Keratinocyte (primary cell): ENCODE results near the gene GZMB. TPM values are rescaled to one million over a fixed set of nuclear protein-coding genes. Genes with fewer than 3 reads are reported as not detected.

Source experiments
- DNase-seq: peaks from one replicate; pipeline ENCODE4 v3.0.0-alpha.2; 2011; ENCODE audit warnings: low read depth, missing footprints, low spot score
- FAIRE-seq: peaks from 2 replicates; lab custom pipeline; 2011; peaks lifted over from hg19 to GRCh38; lab: Jason Lieb, UNC
- H2AFZ ChIP-seq: 2 replicates; pipeline ENCODE4 v1.6.0; 2012; ENCODE audit warnings: low read length, control low read depth, inconsistent platforms; ENCODE audit not compliant: control insufficient read depth
- H3K27ac ChIP-seq: 2 replicates; pipeline ENCODE4 v1.5.1; 2011; ENCODE audit warnings: low read length; ENCODE audit not compliant: control insufficient read depth, insufficient read depth
- H3K27me3 ChIP-seq: 3 replicates; pipeline ENCODE4 v1.6.0; 2011; ENCODE audit warnings: low read length; ENCODE audit not compliant: control insufficient read depth, insufficient read depth; ENCODE audit errors: extremely low read depth
- H3K36me3 ChIP-seq, 2 experiments: 2 replicates in 1 of 2; 3 replicates in 1 of 2; pipeline ENCODE4 v1.5.1; 2011; ENCODE audit warnings: low read length in 2 of 2, mild to moderate bottlenecking in 1 of 2; ENCODE audit not compliant: control insufficient read depth in 2 of 2, insufficient read depth in 2 of 2; ENCODE audit errors: extremely low read depth in 1 of 2
- H3K4me1 ChIP-seq: 3 replicates; pipeline ENCODE4 v1.5.1; 2011; ENCODE audit warnings: low read length; ENCODE audit not compliant: control insufficient read depth, insufficient read depth; ENCODE audit errors: extremely low read depth
- H3K4me2 ChIP-seq: 3 replicates; pipeline ENCODE4 v1.6.0; 2011; ENCODE audit warnings: low read depth, low read length; ENCODE audit not compliant: control insufficient read depth, insufficient read depth; ENCODE audit errors: extremely low read depth
- H3K4me3 ChIP-seq, 3 experiments: fragments of 200-600 bp in 1 of 3; sonication (generic) in 1 of 3; 2 replicates in 2 of 3; 3 replicates in 1 of 3; pipeline ENCODE4 v1.5.1; 2011 to 2016; ENCODE audit warnings: low read length in 3 of 3, mild to moderate bottlenecking in 3 of 3, control low read depth in 2 of 3, inconsistent platforms in 1 of 3, low read depth in 1 of 3, mixed read lengths in 1 of 3, mixed run types in 1 of 3, moderate library complexity in 1 of 3; ENCODE audit not compliant: control insufficient read depth in 2 of 3, insufficient read depth in 2 of 3; ENCODE audit errors: extremely low read depth in 1 of 3
- H3K79me2 ChIP-seq: 2 replicates; pipeline ENCODE4 v1.6.0; 2012; ENCODE audit warnings: low read length; ENCODE audit not compliant: control insufficient read depth, insufficient read depth
- H3K9ac ChIP-seq: 3 replicates; pipeline ENCODE4 v1.6.0; 2011; ENCODE audit warnings: low read length; ENCODE audit not compliant: control insufficient read depth, insufficient read depth; ENCODE audit errors: extremely low read depth
- H3K9me1 ChIP-seq: 3 replicates; pipeline ENCODE4 v1.6.0; 2011; ENCODE audit warnings: low read length; ENCODE audit not compliant: control insufficient read depth, insufficient read depth; ENCODE audit errors: extremely low read depth
- H3K9me3 ChIP-seq: 2 replicates; pipeline ENCODE4 v1.5.1; 2012; ENCODE audit warnings: low read depth, low read length; ENCODE audit not compliant: control insufficient read depth
- H4K20me1 ChIP-seq: 3 replicates; pipeline ENCODE4 v1.6.0; 2011; ENCODE audit warnings: low read length; ENCODE audit not compliant: control insufficient read depth, insufficient read depth; ENCODE audit errors: extremely low read depth
- CTCF ChIP-seq, 3 experiments: IDR thresholded peaks in 1 of 3; conservative IDR thresholded peaks in 1 of 3; optimal IDR thresholded peaks in 1 of 3; 2 replicates in 2 of 3; 3 replicates in 1 of 3; pipeline versions ENCODE3 to v1.5.1; 2011; ENCODE audit warnings: low read length in 3 of 3, mild to moderate bottlenecking in 3 of 3, moderate library complexity in 2 of 3, control low read depth in 1 of 3, inconsistent platforms in 1 of 3; ENCODE audit not compliant: insufficient read depth in 2 of 3; ENCODE audit errors: extremely low read depth in 1 of 3
- EZH2 ChIP-seq: IDR thresholded peaks from one replicate; pipeline ENCODE4 v1.6.1; 2012; ENCODE audit warnings: inconsistent platforms, mild to moderate bottlenecking, low read length, moderate library complexity
- dilution Hi-C: fragments of 300-500 bp; cut with MboI; formaldehyde crosslinking; loops from one replicate; pipeline ENCODE4 v1.7.0; 2020; ENCODE audit warnings: low sequenced_read_pairs; ENCODE audit not compliant: extremely low pct_ligation_motif_present
- polyA plus RNA-seq, 5 experiments: library from polyadenylated mRNA; depleted of rRNA in 3 of 5; stranded (reverse) in 3 of 5; stranded (forward) in 1 of 5; unstranded in 1 of 5; fragments of >200 nt; gene quantifications; 1 replicate in 1 of 5; 2 replicates in 3 of 5; 3 replicates in 1 of 5; pipeline versions ENCODE4 v1.2.1 to v1.2.3, GENCODE V29; 2011 to 2012; ENCODE audit warnings: missing spikeins in 2 of 5, low read depth in 1 of 5, low replicate concordance in 1 of 5

GZMB gene
- polyA plus RNA-seq, 1 donor (not counting 4 experiments of a cell fraction or from before 2014, with no cell fraction given), result 0.08 TPM

GRCh38 chr14:24607635-24608514 lies 26.1 kb downstream of the GZMB start:
- Histone ChIP-seq H3K4me1 (peaks cover 6% of the 10 kb centered on the region), H3K4me2 (no peak overlapping the region), H3K9me1 (no peaks in the 10 kb centered on the region), H3K27ac (no peak overlapping the region), H3K9me3 (no peaks in the 10 kb centered on the region), H3K9ac (no peak overlapping the region), H3K36me3 (no peaks in the 10 kb centered on the region), H3K79me2 (no peaks in the 10 kb centered on the region), H4K20me1 (no peaks in the 10 kb centered on the region), H3K4me3 (no peak overlapping the region), H3K27me3 (no peaks in the 10 kb centered on the region), H2AFZ (no peak overlapping the region)
- dilution Hi-C loops, result no loop called here
- DNase-seq (no peak), FAIRE-seq (no peak)
- TF ChIP-seq EZH2 (no peak), CTCF (optimal IDR thresholded peaks at IDR 0.05 in 1 of 3, IDR thresholded peaks at IDR 0.05 in 1 of 3, conservative IDR thresholded peaks at IDR 0.05 in 1 of 3; ENCODE audit: extremely low read depth in 1 of 3, insufficient read depth in 2 of 3, low read length in 3 of 3) (no peak)

- H3K4me3 ChIP-seq, result no peak overlapping the region
- H3K79me2 ChIP-seq, result no peaks in the 10 kb centered on the region
- no peaks in the 10 kb centered on the region for H3K27me3 ChIP-seq
- H3K9me1 ChIP-seq, result no peaks in the 10 kb centered on the region
- no peak for TF ChIP-seq EZH2
- TF ChIP-seq CTCF (optimal IDR thresholded peaks at IDR 0.05 in 1 of 3, IDR thresholded peaks at IDR 0.05 in 1 of 3, conservative IDR thresholded peaks at IDR 0.05 in 1 of 3; ENCODE audit: extremely low read depth in 1 of 3, insufficient read depth in 2 of 3, low read length in 3 of 3), result no peak
- H3K4me2 ChIP-seq, result no peak overlapping the region
- H3K27ac ChIP-seq, result no peak overlapping the region
- dilution Hi-C loops, result no loop called here
- FAIRE-seq, result no peak
- no peaks in the 10 kb centered on the region for H3K4me1 ChIP-seq
- H4K20me1 ChIP-seq, result no peaks in the 10 kb centered on the region
- DNase-seq, result no peak
- no peaks in the 10 kb centered on the region for H3K36me3 ChIP-seq
- no peak overlapping the region for H2AFZ ChIP-seq
- H3K9ac ChIP-seq, result no peak overlapping the region
- H3K9me3 ChIP-seq, result no peaks in the 10 kb centered on the region
Observed at GRCh38 chr14:24607081-24607480, 26.9 kb downstream of the GZMB start.
